Astrocyte (in vitro differentiated cells and primary cell): ENCODE measurements around the gene BCAS1.

Experiments
- CTCF ChIP-seq: IDR thresholded peaks from 2 replicates; pipeline ENCODE4 v1.5.1; 2011; ENCODE audit warnings: low read depth, mild to moderate bottlenecking, inconsistent platforms, low read length, moderate library complexity; ENCODE audit not compliant: insufficient read depth
- EZH2 ChIP-seq: IDR thresholded peaks from 2 replicates; pipeline ENCODE4 v1.6.1; 2012; ENCODE audit warnings: mild to moderate bottlenecking, low read length, inconsistent platforms; ENCODE audit not compliant: insufficient read depth

GRCh38 chr20:54017846-54018245 is 52.5 kb downstream of the BCAS1 start:
- TF ChIP-seq CTCF: no peak
- no peak for TF ChIP-seq EZH2
